HG02981 (cell line): Measurements from ENCODE around the gene P4HTM.

Experiments used
- ATAC-seq: cut with Tn5 transposase; IDR thresholded peaks from one replicate; pipeline ENCODE4 v1.9.1; 2021; ENCODE audit warnings: mild to moderate bottlenecking, moderate library complexity; ENCODE audit not compliant: unreplicated experiment

Gene P4HTM, protein sequence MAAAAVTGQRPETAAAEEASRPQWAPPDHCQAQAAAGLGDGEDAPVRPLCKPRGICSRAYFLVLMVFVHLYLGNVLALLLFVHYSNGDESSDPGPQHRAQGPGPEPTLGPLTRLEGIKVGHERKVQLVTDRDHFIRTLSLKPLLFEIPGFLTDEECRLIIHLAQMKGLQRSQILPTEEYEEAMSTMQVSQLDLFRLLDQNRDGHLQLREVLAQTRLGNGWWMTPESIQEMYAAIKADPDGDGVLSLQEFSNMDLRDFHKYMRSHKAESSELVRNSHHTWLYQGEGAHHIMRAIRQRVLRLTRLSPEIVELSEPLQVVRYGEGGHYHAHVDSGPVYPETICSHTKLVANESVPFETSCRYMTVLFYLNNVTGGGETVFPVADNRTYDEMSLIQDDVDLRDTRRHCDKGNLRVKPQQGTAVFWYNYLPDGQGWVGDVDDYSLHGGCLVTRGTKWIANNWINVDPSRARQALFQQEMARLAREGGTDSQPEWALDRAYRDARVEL

DNA sequence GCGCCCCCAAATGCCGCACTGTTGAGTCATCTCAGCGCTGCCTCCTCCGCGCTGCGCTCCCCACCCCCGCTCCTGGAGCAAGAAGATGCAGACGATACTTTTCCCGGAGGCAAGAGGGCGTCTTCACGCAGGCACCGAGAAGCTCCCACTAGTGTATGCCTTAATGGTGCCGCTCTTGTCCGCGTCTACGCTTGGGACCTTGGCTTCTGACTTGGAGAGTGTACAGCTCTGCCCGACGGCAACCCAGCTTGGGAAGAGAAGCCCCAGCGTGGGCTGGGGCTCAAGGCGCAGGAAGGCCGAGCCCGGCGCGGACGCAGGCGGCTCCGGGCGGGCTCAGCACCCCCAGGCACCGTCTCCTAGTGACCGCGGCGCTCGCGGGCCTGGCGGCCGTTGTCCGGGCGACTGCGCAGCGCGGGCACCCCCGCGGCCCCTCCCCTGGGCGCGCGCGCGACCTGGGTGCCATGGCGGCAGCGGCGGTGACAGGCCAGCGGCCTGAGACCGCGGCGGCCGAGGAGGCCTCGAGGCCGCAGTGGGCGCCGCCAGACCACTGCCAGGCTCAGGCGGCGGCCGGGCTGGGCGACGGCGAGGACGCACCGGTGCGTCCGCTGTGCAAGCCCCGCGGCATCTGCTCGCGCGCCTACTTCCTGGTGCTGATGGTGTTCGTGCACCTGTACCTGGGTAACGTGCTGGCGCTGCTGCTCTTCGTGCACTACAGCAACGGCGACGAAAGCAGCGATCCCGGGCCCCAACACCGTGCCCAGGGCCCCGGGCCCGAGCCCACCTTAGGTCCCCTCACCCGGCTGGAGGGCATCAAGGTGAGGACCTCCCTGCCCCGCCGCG, at the start of gene P4HTM:
P4HTM (plus strand) TSS at position 446 of the 840 bp plus-strand sequence; CDS start at position 462, 16 bp downstream.
- ATAC-seq, result peak; percentile 52

DNA sequence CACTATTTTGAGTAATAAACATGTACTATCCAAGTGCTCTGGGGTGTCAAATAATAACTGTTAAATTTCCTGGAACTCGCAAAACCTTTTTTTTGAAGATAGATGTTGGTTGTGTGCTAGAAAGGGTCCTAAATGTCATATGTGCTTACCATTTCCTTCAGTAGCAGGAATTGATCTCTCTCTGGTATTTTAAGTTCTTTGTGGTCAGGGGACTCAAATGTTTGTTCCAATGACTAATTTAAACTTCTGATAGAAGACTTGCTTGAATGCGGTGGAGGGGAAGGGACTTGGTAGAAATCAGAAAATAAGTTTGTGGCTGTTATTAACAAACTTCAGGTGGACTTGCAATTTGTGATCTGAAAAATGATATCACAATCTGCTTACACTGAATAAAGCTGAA, 44.6 kb upstream of the P4HTM start:
- no peak for ATAC-seq

DNA sequence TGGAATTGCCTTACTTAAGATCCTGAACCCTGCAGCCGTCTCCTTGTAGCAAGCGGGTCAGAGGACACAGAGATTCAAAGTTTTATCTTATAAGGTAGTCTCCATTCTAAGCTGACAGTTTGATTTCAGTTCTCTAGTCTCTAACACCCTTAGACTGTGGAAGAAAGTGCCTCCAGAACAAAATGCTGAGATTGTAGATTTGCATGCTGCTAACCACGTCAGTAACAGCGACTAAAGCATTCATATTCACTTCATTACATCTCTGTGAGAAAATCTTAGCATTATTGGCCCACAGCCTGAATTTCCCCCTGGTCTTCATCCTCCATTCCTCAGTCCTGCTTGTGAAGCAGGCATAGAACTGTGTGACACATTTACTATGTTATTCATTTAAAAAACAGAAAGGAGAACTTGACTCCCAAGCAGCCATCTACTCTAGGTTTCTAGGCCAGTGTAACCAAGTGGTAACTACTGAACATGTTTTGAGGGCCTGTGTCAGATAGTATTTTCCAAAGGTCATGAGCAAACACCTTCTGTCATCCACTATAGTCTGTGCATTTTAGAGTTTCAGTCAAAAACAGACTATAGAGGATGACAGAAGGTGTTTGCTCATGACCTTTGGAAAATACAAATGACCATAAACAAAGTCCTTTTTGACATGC, 44.0 kb upstream of the P4HTM start:
- no peak for ATAC-seq

DNA sequence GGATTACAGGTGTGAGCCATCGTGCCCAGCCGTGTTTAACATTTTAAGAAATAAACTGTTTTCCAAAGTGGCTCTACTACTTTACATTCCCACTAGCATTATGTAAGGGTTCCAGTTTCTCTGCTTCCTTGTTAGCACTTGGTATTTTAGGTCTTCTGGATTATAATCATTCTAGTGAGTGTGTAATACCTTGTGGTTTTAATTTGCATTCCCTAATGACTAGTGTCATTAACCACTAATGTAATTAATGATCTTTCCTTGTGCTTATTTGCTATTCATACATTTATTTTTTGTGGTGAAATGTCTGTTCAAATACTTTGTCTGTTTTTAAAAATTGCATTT, 40.7 kb upstream of the P4HTM start:
- no peak for ATAC-seq

DNA sequence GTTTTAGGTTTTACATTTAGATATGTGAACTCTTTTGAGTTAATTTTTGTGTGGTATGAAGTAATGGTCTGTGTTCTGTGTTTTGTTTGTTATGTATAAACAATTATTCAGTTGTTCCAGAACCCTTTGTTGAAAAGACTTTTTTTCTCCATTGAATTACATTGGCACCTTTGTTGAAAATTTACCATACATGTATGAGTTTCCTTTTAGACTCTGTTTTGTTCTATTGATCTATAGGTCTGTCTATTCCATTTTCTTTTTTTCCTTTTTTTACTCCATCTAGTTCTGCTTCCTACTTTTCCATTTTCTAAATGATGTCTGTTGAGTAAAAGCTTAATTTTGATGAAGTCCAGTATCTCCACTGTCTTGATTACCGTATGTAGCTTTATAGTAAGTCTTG, 40.0 kb upstream of the P4HTM start:
- no peak for ATAC-seq

DNA sequence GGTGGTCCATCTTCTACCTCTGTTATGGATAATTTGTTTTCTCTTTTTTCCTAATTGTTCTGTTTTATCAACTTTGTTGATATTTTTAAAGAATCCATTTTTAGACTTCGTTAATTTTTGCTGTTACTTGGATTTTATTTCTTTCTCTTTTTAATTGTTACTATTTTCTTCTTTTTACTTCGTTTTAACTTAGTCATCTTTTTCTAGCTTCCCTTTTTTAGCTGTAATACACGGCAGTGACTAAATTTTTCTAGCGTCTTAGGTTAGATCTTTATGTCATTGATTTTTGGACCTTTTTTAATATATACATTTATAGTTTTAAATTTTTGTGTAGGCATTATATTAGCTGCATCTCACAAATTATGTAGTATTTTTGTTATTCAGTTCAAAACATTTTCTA, 38.3 kb upstream of the P4HTM start:
- no peak for ATAC-seq

DNA sequence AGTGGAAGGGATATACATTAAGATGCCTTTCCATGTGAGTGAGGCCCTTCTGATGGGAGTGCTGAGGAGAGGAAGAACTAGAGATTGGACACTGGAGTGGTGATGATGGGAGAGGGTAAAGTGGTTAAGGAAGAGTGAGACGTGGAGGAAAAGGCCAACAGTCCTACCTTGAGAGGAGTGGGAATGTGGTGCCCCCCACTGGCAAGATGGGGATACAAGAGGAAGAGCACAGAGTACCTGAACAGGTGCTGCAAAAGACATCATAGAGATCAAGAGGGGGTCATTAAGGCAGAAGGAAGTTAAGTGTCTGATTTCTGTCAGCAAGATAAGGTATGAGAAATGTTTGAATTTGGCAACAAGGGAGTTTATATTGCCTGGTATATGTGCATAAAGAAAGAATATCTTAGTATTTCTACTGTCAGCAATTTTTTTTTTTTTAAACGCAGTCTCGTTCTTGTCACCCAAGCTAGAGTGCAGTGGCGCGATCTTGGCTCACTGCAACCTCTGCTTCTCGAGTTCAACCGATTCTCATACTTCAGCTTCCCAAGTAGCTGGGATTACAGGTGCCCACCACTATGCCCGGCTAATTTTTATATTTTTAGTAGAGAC, 37.4 kb upstream of the P4HTM start:
- no peak for ATAC-seq

DNA sequence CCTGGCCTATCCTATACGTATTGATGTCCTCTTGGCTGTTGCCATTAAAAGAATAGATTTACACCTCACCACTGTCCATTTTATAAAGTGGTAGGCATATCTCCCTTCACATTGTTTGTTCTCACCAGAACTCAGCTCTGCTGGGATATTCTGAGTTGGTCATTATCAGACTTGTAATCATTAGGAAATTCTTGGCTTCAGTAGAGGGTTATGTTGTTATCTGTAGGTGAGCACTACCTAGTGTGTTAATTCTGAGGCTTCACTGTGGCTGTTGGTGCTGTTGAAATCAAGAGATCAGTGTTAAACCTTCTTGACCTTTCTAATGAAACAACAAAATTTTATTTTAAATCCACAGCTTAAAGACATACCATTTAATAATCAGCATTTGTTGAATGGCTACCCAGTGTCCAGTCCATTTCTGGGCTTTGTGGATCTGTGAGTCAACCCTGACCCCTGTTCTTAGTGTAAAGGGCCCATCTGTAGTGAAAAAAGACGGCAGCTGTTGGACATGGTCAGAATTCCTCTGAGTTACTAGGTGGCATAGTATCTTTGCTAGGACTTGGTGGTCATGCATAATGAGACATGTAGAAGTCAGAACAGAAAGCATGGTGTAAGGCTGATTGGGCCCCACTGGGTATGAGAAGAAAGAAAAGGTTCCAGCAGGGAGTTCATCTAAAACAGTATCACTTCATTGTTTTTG, 32.9 kb upstream of the P4HTM start:
- no peak for ATAC-seq

DNA sequence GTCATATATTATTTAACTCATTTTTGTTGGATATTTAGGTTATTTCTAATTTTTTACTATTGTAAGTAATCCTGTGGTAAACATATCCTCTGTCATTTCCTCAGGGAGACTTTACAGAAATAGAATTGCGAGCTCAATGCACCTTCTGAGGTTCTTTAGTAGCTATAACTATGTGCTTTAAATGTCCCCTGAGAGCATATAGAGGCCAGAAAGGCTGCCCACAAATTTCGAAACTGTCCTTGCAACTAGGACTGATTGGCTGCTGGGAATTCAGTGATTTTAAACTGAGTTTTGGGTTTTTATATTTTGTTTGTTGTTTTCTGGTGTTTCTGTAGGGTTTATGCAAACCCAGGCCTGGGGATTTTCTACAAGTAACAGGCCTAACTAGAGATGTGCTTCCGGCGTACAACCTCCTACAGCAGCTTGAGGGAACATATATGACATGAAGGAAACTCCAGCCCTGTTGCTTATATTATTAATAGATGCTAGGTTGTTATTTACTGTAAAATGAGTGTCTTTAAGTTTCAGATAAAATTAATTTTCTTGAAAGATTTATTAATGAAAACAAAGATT, 29.1 kb upstream of the P4HTM start:
- ATAC-seq, result no peak

DNA sequence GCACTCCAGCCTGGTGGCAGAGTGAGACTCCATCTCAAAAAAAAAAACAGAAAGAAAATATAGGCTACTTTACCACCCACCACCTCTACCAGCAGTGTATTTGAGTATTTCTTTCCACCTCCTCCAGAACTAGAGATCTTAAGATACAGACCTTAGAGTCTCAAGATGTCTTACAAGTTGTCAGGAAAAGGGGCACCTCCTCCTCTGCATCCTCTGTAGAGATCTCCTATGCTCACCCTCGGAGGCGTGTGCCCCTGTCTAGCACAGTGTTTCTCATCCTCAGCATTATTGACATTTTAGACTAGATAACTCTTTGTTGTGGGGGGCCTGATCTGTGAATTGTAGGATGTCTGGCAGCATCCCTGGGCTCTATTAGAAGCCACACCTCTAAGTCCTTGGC, 27.7 kb upstream of the P4HTM start:
- ATAC-seq, result no peak

DNA sequence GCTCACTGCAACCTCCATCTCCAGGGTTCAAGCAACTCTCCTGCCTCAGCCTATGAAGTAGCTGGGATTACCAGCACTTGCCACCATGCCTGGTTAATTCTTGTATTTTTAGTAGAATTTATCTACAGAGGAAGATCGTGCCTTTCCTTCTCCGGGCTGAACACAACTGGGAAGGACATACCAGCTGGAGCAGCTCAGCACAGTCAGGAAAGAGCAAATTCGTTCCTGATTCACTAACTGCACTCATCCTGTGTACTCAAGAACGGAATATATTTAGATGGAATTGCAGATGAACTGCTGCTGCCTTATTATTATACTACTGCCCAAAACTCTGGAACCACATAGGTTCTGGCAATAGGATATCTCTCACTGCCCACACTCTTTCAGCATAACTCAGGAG, 27.1 kb upstream of the P4HTM start:
- no peak for ATAC-seq

DNA sequence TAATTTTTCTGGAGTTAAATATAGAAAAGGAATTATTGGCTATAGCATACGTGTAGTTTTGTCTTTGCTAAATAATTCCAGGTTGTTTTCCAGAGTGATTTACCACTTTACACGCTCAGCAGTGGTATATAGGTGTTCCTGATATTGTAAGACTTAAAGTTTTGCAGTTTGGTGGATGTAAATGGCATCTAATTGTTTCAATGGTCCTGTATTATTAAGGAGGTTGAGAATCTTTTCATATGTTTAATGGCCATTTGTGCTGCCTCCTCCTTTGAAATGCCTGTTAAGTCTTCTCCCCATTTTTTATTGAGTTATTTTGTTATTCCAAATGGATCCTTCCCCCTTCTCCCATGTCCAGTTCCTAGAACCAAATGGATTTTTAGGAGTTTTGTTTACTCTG, 26.4 kb upstream of the P4HTM start:
- ATAC-seq, result no peak

DNA sequence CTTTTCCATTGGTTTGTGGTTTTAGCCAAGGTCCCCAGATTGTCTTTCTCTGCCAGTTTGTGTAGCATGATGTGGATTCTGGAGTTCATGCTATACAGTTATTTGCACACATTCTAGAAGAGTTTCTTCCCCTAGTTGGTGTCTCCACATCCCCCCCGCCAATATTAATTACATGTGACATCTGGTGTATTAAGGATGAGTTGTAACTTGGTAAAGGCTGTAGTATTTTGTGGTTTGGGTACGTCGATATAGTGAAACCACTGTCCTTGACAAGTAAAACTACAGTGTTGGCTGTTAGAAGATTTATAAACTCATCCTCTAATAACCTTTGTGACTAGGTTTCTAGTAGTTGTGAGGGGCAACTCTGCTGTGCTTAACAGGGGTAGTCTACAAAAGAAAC, 23.7 kb upstream of the P4HTM start:
- no peak for ATAC-seq

DNA sequence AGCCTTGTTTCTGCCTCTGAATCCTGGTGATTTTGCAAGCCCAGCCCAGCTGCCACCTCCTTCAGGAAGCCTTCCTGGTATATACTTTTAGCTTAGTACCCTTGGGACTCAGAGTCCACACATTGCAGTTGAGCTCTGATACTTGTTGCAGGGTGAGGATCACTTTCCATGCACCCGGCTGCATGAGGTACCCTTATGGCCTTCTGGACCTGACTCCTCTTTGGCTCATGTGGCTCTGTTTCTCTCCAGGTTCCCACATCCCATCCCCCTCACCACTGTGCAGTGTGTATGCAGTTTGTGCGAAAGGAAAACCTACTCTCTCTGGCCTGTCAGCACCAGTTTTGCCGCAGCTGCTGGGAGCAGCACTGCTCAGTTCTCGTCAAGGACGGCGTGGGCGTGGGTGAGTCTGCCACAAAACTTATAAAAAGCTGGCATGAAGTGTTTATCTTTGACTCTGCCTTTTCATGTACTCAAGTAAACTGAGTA, 23.1 kb upstream of the P4HTM start:
- ATAC-seq, result no peak

DNA sequence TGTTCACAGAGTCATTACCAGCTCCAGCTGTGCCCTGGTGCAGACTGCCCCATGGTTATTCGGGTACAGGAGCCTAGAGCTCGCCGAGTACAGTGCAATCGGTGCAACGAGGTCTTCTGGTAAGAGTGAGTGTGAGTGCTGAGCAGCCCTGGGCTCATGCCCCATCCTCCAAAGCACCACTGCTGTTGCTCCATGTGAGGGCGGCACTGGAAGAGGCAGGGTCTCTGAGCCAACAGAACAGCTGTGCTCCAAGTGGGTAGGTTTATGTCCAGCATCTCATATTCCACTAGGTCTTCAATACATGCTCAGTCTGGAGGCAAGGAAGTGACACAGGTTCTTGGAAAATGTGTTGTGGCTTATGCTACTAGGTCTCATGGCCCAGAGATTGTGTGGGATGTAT, 19.5 kb upstream of the P4HTM start:
- ATAC-seq, result no peak

DNA sequence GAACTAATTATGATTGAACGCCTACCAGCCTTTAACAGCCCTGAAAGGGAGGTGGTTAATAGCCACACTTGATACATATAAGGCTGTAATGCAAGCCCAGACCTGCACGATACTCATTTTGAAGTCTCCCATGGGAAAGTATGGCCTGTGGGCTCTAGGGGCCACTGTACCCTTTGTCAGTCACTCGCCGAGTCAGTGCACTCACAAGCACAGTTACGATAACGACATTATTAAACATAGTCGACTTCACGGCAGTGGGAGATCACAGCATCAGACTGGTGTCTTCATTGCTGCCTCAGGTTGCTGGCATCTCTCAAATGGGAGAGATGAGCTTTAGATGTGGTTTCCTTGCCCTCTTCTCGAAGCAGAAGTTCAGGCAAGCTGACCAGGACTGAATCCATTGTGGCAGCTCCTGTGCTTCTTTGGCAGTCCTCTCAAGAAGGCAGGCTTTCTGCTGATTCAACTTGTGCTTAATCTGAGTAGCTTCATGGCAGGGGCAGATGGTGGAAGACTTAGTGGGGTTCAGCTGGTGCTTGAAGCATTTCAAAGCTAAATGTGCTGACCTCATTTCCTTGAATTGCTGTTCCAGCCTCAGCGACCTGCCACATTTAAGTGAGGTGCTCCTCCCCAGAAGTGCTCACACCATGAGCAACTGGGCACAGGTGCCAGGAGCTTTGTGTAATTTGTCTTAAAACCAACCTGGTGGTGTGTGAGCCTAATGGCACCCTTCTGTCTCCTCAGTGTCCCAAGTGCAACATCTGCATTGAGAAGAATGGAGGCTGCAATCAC, 15.8 kb upstream of the P4HTM start:
- no peak for ATAC-seq

DNA sequence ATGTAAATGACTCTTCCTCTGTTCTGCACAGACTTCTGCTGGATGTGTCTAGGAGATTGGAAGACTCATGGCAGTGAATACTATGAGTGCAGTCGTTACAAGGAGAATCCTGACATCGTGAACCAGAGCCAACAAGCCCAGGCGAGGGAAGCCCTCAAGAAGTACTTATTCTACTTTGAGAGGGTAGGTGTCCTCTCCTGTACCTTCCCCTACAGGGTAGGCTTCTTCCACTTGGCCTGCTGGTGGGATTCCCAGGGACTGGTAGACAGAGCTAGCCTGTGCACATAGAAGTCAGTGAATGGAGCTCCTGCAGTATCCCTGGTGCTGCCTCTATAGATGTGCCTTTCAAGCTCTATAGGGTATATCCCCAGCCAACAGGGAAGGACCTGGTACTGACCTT, 10.6 kb upstream of the P4HTM start:
- ATAC-seq, result no peak

DNA sequence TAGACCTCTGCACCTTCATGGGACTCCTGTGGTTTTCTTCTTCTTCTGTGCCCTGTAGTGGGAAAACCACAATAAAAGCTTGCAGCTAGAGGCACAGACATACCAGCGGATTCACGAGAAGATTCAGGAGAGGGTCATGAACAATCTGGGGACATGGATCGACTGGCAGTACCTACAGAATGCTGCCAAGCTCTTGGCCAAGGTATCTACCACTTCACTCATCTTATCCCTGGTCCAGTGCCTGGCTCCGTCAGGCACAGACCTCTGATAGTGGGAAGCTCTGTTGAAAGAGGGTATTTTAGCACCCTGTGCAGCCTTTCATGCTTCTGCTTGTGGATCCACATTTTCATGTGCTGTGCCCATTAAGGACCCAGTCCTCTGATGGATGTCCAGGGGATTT, 9.7 kb upstream of the P4HTM start:
- no peak for ATAC-seq

DNA sequence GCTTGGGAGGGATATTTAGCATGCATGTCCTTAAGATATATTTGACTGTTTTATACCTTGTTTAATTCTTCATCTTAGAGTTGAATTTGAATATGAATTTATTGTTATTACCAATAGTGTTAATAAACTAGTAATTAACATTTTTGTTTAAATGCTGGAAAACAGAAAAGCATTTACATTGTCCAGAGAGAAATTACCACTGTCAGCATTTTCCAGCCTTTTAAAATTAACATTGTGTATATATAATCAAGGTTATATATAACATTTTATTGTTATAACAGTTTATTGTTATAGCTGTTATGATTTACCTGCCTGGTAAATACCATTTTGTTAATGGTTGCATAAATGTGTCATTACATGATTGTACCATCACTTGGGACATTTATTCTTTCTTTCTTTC, 8.0 kb upstream of the P4HTM start:
- no peak for ATAC-seq
